Activated CD8-positive, alpha-beta T cell treated with anti-CD3 and anti-CD28 coated beads, Interleukin-2, amount 10 ng/mL, durations not matched to agents 7 days and 5 days (primary cell): ENCODE measurements around the gene RGS5. TPM values are rescaled to one million over a fixed set of nuclear protein-coding genes. Genes with fewer than 3 reads are reported as not detected.

Experiments
- ATAC-seq: fragments of 150-1000 bp; cut with Tn5 transposase; one replicate; pipeline ENCODE4 v1.10.0; 2021; ENCODE audit warnings: moderate library complexity
- CTCF ChIA-PET: fragments of 350-600 bp; sonication (Branson Sonifier 250); formaldehyde crosslinking; loops from one replicate; lab custom pipeline; 2021; ENCODE audit warnings: antibody characterized with exemption; lab: Charles Lee
- POLR2A ChIA-PET: fragments of 350-600 bp; sonication (Branson Sonifier 250); formaldehyde crosslinking; loops from one replicate; lab custom pipeline; 2021; ENCODE audit warnings: antibody characterized with exemption; lab: Charles Lee
- DNase-seq: peaks from one replicate; pipeline ENCODE4 v3.0.0-alpha.2; 2020
- H3K27ac Mint-ChIP-seq: one replicate; pipeline ENCODE4 v1.8.0; 2021; ENCODE audit warnings: mild to moderate bottlenecking, mixed read lengths
- H3K27me3 Mint-ChIP-seq: one replicate; pipeline ENCODE4 v1.8.0; 2021; ENCODE audit warnings: low read depth, mixed read lengths
- H3K36me3 Mint-ChIP-seq: one replicate; pipeline ENCODE4 v1.8.0; 2021; ENCODE audit warnings: low read depth, mixed read lengths
- H3K4me1 Mint-ChIP-seq: one replicate; pipeline ENCODE4 v1.8.0; 2021; ENCODE audit warnings: low read depth, mixed read lengths
- H3K4me3 Mint-ChIP-seq: one replicate; pipeline ENCODE4 v1.8.0; 2021; ENCODE audit warnings: mild to moderate bottlenecking, mixed read lengths
- H3K9me3 Mint-ChIP-seq: one replicate; pipeline ENCODE4 v1.8.0; 2022; ENCODE audit warnings: mixed read lengths; ENCODE audit not compliant: insufficient read depth
- total RNA-seq, 2 experiments: library from RNA; stranded (reverse); gene quantifications; one replicate each; pipeline ENCODE4 v1.2.3, GENCODE V29; 2021

RGS5 gene
- total RNA-seq, 2 experiments from 2014 or later = 0.66 to 2.6 TPM

DNA sequence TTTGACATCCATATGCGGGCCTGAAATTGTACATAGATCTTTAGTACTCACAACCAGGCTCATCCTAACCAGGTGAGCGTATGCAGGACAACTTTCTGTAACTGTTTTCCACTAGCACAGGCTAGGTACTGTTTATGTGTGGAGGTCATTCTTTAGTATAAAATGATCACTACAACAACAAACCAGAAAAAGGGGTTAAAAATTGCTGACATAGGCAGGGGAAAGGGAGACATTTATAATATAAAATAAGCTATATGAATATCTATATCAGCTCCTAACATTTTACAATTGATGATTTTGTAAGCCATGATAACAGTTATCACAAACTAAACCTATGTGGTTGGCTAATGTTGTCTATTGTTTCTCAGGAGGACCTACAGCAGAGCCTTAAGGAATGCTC, 37.6 kb downstream of the RGS5 start:
- no peaks in the 10 kb centered on the region for H3K27me3 Mint-ChIP-seq
- CTCF ChIA-PET = no interaction called here
- H3K27ac Mint-ChIP-seq = no peak overlapping the region
- H3K4me1 Mint-ChIP-seq = no peaks in the 10 kb centered on the region
- no peaks in the 10 kb centered on the region for H3K36me3 Mint-ChIP-seq
- no peak for ATAC-seq
- no peak overlapping the region for H3K4me3 Mint-ChIP-seq
- POLR2A ChIA-PET = no interaction called here
- no peaks in the 10 kb centered on the region for H3K9me3 Mint-ChIP-seq
- no peak for DNase-seq

DNA sequence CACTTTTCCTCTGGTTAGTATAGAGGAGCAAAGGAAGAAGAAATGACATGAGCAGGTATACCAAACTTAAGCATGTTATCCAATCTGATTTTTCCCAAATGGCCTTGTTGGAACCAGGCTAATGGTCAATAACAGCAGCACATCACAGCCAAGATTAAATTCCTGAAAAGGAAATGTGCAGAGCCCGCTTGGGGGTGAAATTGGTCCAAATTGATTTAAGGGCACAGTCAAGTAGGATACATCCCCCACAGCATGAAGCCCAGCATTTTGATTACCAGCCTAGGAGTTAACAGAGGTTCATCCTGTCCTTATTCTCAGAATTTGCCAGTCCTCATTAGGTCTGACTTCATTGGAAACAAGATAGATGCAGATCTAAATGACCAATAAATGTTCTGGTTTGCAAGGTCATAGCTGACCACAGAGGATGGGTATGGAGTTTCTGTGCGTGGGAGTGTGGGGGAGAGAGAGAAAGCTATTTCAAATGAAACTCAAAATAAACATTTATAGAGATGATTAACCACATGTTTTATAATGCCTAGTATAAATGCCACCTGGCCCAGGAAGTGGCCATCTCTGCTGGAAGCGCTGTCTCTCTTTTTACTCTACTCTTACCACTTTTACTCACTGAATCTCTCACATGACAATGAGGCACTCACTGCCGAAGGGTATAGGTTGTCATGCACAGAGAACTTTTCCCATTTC, 38.7 kb downstream of the RGS5 start:
- DNase-seq (no peak), ATAC-seq (no peak)
- Mint-ChIP-seq H3K9me3 (no peaks in the 10 kb centered on the region), H3K4me1 (no peaks in the 10 kb centered on the region), H3K4me3 (no peak overlapping the region), H3K27ac (no peak overlapping the region), H3K27me3 (no peaks in the 10 kb centered on the region), H3K36me3 (no peaks in the 10 kb centered on the region)
- CTCF ChIA-PET = no interaction called here
- POLR2A ChIA-PET = no interaction called here

DNA sequence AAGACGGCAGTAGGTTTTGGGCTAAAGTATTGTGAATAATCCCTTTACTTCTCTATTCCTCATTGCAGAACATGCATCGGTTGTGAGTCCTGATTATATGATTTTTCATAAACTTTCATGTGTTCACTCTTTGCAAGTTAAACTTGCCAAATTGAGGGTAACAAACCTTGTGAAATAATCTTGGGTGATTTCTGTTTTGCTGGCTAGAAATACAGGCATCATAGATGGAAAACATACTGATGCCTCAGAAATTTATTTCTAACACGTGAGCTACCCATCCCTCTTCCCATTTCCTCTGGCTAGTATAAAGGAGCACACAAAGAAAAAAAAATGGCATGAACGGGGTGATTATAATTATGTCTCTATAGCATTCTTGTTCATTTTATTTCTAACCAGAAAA, 39.6 kb downstream of the RGS5 start:
- ChIA-PET POLR2A (no interaction called here), CTCF (no interaction called here)
- DNase-seq (no peak), ATAC-seq (no peak)
- Mint-ChIP-seq H3K27ac (no peak overlapping the region), H3K27me3 (no peaks in the 10 kb centered on the region), H3K36me3 (no peaks in the 10 kb centered on the region), H3K9me3 (no peaks in the 10 kb centered on the region), H3K4me3 (no peak overlapping the region), H3K4me1 (no peaks in the 10 kb centered on the region)

- ATAC-seq (no peak), DNase-seq (no peak)
- ChIA-PET CTCF (no interaction called here), POLR2A (no interaction called here)
- no peaks in the 10 kb centered on the region for H3K9me3 Mint-ChIP-seq
- no peak overlapping the region for H3K4me3 Mint-ChIP-seq
- no peaks in the 10 kb centered on the region for H3K4me1 Mint-ChIP-seq
- no peak overlapping the region for H3K27ac Mint-ChIP-seq
- H3K36me3 Mint-ChIP-seq = no peaks in the 10 kb centered on the region
- no peaks in the 10 kb centered on the region for H3K27me3 Mint-ChIP-seq
Measured at GRCh38 chr1:163162381-163162914, 40.3 kb downstream of the RGS5 start.

- Mint-ChIP-seq H3K4me1 (no peaks in the 10 kb centered on the region), H3K9me3 (no peaks in the 10 kb centered on the region), H3K36me3 (no peaks in the 10 kb centered on the region), H3K27me3 (no peaks in the 10 kb centered on the region), H3K27ac (no peak overlapping the region), H3K4me3 (no peak overlapping the region)
- ChIA-PET CTCF (no interaction called here), POLR2A (no interaction called here)
- DNase-seq (no peak), ATAC-seq (no peak)
Measured at GRCh38 chr1:163161841-163162240, 40.9 kb downstream of the RGS5 start.

DNA sequence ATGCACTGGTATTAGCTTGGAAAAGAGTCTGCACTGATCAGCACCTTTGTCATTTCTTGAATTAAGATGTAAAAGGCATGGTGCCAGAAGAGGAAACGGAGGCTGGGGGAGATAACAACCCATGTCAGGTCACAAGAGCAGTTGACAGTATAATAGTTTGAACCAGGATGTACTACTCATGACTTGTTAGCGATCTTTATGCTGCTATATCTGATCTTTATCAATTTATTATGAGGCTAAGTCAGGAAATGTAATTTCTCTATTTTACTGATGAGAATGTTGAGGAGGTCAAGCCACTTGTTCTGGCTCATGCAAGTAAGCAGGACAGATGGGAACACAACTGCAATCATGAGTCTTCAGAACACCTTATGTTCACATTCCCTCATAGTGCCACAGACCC, 41.4 kb downstream of the RGS5 start:
- no peaks in the 10 kb centered on the region for H3K36me3 Mint-ChIP-seq
- H3K4me3 Mint-ChIP-seq = no peak overlapping the region
- no peak overlapping the region for H3K27ac Mint-ChIP-seq
- no peaks in the 10 kb centered on the region for H3K27me3 Mint-ChIP-seq
- no peaks in the 10 kb centered on the region for H3K4me1 Mint-ChIP-seq
- POLR2A ChIA-PET = no interaction called here
- H3K9me3 Mint-ChIP-seq = no peaks in the 10 kb centered on the region
- CTCF ChIA-PET = no interaction called here
- DNase-seq (no peak), ATAC-seq (no peak)

GRCh38 chr1:163155606-163156005, 47.1 kb downstream of the RGS5 start:
- Mint-ChIP-seq H3K27ac (no peak overlapping the region), H3K36me3 (no peaks in the 10 kb centered on the region), H3K4me1 (no peaks in the 10 kb centered on the region), H3K27me3 (no peaks in the 10 kb centered on the region), H3K9me3 (no peaks in the 10 kb centered on the region), H3K4me3 (no peak overlapping the region)
- CTCF ChIA-PET = no interaction called here
- POLR2A ChIA-PET = no interaction called here
- DNase-seq = no peak
- ATAC-seq = no peak

DNA sequence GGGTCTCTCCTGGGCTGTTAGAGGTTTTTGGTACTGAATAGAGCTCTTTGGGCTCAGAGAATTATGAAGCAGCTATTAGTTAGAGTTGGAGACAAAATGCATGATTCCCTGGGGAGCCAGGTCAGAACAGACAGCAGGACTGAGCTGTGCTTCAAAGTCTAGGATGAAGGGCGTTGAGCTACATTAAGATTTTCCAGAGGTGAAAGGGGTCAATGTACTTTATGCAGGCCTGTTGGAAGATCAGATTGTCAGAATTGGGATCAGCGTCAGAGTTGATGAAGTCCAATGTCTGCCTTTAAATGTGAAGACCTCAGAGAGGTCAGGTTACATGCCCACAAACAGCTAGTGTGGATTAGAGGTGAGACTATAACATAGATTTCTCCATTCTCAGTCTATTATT, 53.8 kb downstream of the RGS5 start:
- H3K36me3 Mint-ChIP-seq = no peaks in the 10 kb centered on the region

GRCh38 chr1:163147019-163147418, 55.7 kb downstream of the RGS5 start:
- Mint-ChIP-seq H3K4me3 (no peak overlapping the region), H3K9me3 (no peaks in the 10 kb centered on the region), H3K4me1 (no peaks in the 10 kb centered on the region), H3K36me3 (no peaks in the 10 kb centered on the region), H3K27me3 (no peaks in the 10 kb centered on the region), H3K27ac (no peak overlapping the region)
- DNase-seq = no peak
- no peak for ATAC-seq
- POLR2A ChIA-PET = no interaction called here
- CTCF ChIA-PET = no interaction called here

More for the DNA sequence above, 53.8 kb downstream of the RGS5 start:
- ChIA-PET POLR2A (no interaction called here), CTCF (no interaction called here)
- DNase-seq (no peak), ATAC-seq (no peak)
- Mint-ChIP-seq H3K4me1 (no peaks in the 10 kb centered on the region), H3K27me3 (no peaks in the 10 kb centered on the region), H3K9me3 (no peaks in the 10 kb centered on the region), H3K27ac (no peak overlapping the region), H3K4me3 (no peak overlapping the region)

DNA sequence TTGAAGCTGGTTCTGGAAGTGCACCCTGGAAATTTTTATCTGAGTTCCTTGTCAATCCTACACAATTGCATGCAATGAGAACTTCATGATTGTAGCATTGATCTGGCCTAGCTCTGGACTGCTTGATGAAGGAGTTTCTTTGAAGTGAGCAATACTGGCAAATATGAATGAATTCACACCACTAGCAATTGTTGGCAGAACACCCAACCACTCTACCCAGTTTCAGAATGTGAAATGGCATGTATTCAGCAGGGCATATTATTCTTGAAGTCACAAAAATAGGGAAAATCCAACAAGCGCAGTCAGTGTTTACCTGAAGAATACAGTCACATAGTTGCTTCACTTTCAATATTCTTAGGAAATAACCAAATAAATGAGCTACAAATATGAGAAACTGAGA, 57.3 kb downstream of the RGS5 start:
- ChIA-PET POLR2A (no interaction called here), CTCF (interaction anchor here (0.7 to 0.9 kb wide), 2 partner anchors 30 to 158 kb away, joined by 3 read pairs; no protein-coding TSS in a partner anchor)
- Mint-ChIP-seq H3K4me3 (no peak overlapping the region), H3K9me3 (no peaks in the 10 kb centered on the region), H3K27ac (no peak overlapping the region), H3K4me1 (no peaks in the 10 kb centered on the region), H3K27me3 (no peaks in the 10 kb centered on the region), H3K36me3 (no peaks in the 10 kb centered on the region)
- ATAC-seq (no peak), DNase-seq (no peak)

DNA sequence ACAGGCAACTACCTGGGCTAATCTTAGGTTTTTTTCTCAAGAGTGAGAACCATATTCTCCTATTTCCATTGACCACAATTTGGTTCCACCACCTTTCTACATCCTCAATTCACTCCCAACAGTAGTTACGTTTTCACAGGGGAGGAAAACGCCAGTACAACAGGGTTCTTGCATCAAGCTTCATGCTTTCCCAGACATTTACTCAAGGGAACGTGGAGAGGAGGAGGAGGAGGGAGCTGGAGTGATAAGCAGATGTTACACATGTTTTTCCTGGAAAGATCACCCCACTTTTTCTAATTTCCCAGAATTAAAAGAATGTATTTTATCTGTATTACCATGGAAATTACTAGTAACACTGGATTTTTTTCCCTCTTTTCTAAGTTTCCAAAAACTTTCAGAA, 58.3 kb downstream of the RGS5 start:
- Mint-ChIP-seq H3K27me3 (no peaks in the 10 kb centered on the region), H3K4me1 (no peaks in the 10 kb centered on the region), H3K4me3 (no peak overlapping the region), H3K36me3 (no peaks in the 10 kb centered on the region), H3K9me3 (no peaks in the 10 kb centered on the region), H3K27ac (no peak overlapping the region)
- no peak for DNase-seq
- ChIA-PET POLR2A (no interaction called here), CTCF (no interaction called here)
- no peak for ATAC-seq

GRCh38 chr1:163142152-163142551, 60.6 kb downstream of the RGS5 start:
- ATAC-seq (no peak), DNase-seq (no peak)
- H3K27me3 Mint-ChIP-seq = no peaks in the 10 kb centered on the region
- ChIA-PET POLR2A (no interaction called here), CTCF (no interaction called here)
- no peaks in the 10 kb centered on the region for H3K4me1 Mint-ChIP-seq
- no peak overlapping the region for H3K27ac Mint-ChIP-seq
- no peak overlapping the region for H3K4me3 Mint-ChIP-seq
- H3K9me3 Mint-ChIP-seq = no peaks in the 10 kb centered on the region
- H3K36me3 Mint-ChIP-seq = no peaks in the 10 kb centered on the region

DNA sequence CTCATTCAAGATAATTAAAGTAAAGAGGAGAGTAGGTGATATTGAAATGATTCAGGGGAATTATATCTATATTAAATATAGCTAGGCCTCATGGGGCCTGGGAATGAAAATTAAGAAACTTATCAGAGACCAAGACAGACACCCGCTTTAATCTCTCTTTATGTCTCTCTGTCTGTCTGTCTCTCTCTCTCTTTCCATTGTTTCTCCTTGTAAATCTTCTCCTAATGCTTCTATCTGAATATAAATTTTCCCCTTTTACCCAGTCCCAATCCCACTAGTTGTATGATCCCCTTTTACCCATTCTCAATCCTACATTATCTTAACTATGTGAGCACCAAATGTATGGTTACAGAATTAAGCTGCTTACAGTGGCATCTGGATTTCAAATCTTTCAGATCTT, 61.2 kb downstream of the RGS5 start:
- ChIA-PET POLR2A (no interaction called here), CTCF (no interaction called here)
- Mint-ChIP-seq H3K9me3 (no peaks in the 10 kb centered on the region), H3K4me3 (no peak overlapping the region), H3K36me3 (no peaks in the 10 kb centered on the region), H3K27ac (no peak overlapping the region), H3K27me3 (no peaks in the 10 kb centered on the region), H3K4me1 (no peaks in the 10 kb centered on the region)
- ATAC-seq (no peak), DNase-seq (no peak)
